Neutrophil (primary cell): ENCODE results near the gene MYLK3.
A peak's percentile ranks its signal among the peaks of the same experiment; 100 is the strongest.
"Not testable (repeated sequence)": the region's sequence is repeated elsewhere in the genome, so short reads cannot be mapped to it uniquely, and the experiment has no call there.

Experiments
- H3K27ac ChIP-seq: fragments of 200-600 bp; sonication (generic); 2 replicates; pipeline ENCODE4 v1.5.1; 2016; ENCODE audit warnings: mild to moderate bottlenecking, moderate library complexity
- H3K27me3 ChIP-seq: fragments of 200-600 bp; sonication (generic); 2 replicates; pipeline ENCODE4 v1.6.0; 2016; ENCODE audit warnings: mild to moderate bottlenecking
- H3K36me3 ChIP-seq: fragments of 200-600 bp; sonication (generic); 2 replicates; pipeline ENCODE4 v1.5.1; 2017
- H3K4me1 ChIP-seq, 2 experiments: fragments of 200-600 bp in 1 of 2; sonication (generic) in 1 of 2; 1 replicate in 1 of 2; 2 replicates in 1 of 2; pipeline versions ENCODE4 v1.5.1 to v1.6.1; 2013 to 2016; ENCODE audit warnings: low read depth in 1 of 2, low read length in 1 of 2, mild to moderate bottlenecking in 1 of 2, moderate library complexity in 1 of 2; ENCODE audit not compliant: control insufficient read depth in 1 of 2, insufficient read depth in 1 of 2
- H3K4me3 ChIP-seq, 2 experiments: fragments of 200-600 bp in 1 of 2; sonication (generic) in 1 of 2; 1 replicate in 1 of 2; 2 replicates in 1 of 2; pipeline ENCODE4 v1.5.1; 2013 to 2016; ENCODE audit warnings: low read depth in 1 of 2, low read length in 1 of 2, mild to moderate bottlenecking in 1 of 2, moderate library complexity in 1 of 2
- H3K9me3 ChIP-seq: fragments of 200-600 bp; sonication (generic); 2 replicates; pipeline ENCODE4 v1.5.1; 2016
- TF ChIP-seq, protein P1 (sequence below): fragments of 200-600 bp; sonication (generic); IDR thresholded peaks from 2 replicates; pipeline ENCODE4 v1.5.1; 2016; ENCODE audit warnings: antibody characterized with exemption

The MYLK3 gene

DNA sequence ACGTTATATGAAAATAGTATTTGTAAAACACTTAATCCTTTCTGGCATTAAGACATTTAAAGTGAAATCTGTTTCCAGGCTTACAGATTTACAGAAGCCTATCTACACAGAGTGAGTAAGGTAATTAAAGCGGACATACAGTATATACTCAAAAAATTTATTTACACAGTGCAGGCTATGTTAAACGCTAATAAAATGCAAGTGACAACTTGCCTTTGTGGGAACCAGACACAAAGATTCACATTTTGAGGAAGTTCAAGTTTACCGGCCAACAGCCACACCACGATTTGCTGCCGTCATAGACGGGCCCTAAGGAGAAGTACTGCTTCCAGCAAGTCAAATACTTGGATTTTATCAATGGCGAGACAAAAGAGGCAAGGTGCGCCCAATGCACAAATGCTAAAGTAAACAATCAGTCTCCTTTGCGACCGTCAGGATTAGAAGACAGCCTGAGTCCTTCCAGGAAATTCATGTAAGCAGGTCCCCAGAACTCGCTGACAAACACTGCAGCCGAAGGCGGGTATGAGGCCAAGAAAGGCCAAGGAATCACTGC is 60.0 kb downstream of the MYLK3 start:
- Histone ChIP-seq H3K36me3 (no peaks in the 10 kb centered on the region), H3K4me3 (peak overlapping the region; percentile 83 to 98), H3K27me3 (no peaks in the 10 kb centered on the region), H3K27ac (peak overlapping the region; percentile 91), H3K9me3 (no peaks in the 10 kb centered on the region), H3K4me1 (peaks cover 64 to 70% of the 10 kb centered on the region in 2 experiments)
- TF ChIP-seq, protein P1, sequence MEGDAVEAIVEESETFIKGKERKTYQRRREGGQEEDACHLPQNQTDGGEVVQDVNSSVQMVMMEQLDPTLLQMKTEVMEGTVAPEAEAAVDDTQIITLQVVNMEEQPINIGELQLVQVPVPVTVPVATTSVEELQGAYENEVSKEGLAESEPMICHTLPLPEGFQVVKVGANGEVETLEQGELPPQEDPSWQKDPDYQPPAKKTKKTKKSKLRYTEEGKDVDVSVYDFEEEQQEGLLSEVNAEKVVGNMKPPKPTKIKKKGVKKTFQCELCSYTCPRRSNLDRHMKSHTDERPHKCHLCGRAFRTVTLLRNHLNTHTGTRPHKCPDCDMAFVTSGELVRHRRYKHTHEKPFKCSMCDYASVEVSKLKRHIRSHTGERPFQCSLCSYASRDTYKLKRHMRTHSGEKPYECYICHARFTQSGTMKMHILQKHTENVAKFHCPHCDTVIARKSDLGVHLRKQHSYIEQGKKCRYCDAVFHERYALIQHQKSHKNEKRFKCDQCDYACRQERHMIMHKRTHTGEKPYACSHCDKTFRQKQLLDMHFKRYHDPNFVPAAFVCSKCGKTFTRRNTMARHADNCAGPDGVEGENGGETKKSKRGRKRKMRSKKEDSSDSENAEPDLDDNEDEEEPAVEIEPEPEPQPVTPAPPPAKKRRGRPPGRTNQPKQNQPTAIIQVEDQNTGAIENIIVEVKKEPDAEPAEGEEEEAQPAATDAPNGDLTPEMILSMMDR: no peak

DNA sequence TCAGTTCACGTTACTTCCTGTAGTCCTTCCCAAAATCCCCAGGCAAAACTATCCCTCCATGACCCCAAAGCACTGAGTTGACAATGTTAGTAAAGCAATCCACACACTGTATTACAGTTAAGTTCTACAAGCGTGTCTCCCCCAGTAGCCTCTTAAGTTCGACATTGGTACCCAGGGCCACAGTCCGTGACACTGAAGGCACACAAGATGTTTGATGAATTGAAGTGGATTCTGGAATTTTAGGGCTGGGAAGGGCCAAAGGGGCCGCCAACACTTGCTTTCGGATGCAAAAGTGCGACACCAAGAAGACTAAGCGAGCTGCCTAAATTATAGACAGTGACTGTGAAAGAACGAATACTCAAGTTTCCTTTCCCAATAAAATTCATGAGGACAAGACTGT is 60.7 kb downstream of the MYLK3 start:
- H3K9me3 ChIP-seq: no peaks in the 10 kb centered on the region
- no peaks in the 10 kb centered on the region for H3K27me3 ChIP-seq
- H3K36me3 ChIP-seq: no peaks in the 10 kb centered on the region
- peak overlapping the region; percentile 91 for H3K27ac ChIP-seq
- TF ChIP-seq, protein P1: no peak
- H3K4me1 ChIP-seq: peaks cover 71 to 73% of the 10 kb centered on the region in 2 experiments
- H3K4me3 ChIP-seq: peak overlapping the region; percentile 83 to 98

DNA sequence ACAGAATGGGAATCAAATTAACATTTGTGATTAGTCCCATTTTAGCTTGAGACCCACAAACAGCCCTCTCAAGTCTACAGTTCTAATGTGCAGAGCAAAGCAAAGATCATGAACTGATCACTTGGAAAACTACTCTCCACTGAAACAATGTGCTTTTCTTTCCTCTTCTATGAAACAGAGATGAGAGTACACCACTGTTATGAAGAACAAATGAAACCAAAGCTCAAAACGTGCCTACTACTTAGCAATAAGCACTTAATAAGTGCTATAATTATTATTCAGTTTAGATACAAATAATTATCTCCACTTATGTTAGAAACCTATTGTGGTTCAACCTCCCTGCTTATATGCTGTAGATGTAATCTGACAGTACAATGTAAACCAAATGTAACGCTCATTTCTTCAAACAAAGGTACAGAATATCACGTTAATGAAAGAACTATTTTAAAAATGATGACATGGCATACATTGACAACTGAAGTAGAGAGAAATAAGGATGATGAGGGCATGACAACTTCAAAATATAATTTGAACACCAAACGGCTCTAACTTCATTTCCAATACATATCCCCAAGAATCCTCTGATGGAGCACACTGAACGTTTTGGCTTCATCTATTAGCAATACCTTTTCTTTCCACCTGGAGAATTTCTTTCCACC is 61.2 kb downstream of the MYLK3 start:
- Histone ChIP-seq H3K4me1 (peaks cover 77 to 79% of the 10 kb centered on the region in 2 experiments), H3K4me3 (peak overlapping the region in 1 of 2 experiments; percentile 83), H3K27ac (peak overlapping the region; percentile 91), H3K27me3 (no peaks in the 10 kb centered on the region), H3K9me3 (no peaks in the 10 kb centered on the region), H3K36me3 (no peaks in the 10 kb centered on the region)
- TF ChIP-seq, protein P1: no peak

DNA sequence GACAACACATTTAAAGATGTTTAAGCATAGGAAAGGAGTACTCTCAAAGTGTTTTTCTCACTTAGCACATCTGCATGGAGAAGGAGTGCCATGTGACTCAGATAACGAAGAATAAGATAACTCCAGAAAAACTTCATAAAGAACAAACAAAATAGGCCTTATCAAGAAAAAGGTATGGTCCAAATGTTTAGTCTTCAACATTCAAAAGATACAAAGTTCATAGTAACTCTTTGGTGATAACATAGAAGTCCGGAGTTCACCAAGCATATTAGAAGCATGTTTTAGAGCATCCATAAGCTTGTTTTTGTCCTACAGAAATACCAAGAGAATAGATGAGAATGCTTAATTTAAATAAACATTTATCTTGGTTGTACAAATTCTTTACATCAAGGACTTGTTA is 66.3 kb downstream of the MYLK3 start:
- Histone ChIP-seq H3K36me3 (peaks cover 22% of the 10 kb centered on the region), H3K27ac (peak overlapping the region; percentile 26)

DNA sequence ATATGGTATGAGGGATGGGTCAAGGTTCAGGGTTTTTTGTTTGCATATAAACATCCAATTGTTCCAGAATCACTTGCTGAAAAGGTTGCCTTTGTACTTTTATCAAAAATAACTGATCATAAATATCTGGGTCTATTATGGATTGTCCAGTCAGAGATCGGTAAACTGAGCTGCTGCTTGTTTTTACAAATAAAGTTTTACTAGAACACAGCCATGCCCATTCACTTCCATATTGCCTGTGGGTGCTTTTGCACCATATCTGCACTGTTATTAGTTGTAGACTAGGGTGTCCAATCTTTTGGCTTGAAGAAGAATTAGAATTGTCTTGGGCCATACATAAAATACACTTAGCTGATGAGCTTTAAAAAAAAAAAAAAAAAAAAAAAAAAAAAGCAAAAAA is 70.2 kb downstream of the MYLK3 start:
- not testable (repeated sequence) for H3K9me3 ChIP-seq, H3K4me3 ChIP-seq, H3K27ac ChIP-seq, H3K27me3 ChIP-seq
- Histone ChIP-seq H3K4me1 (peaks cover 34 to 38% of the 10 kb centered on the region in 2 experiments), H3K36me3 (peaks cover 58% of the 10 kb centered on the region)

More for the DNA sequence above, 66.3 kb downstream of the MYLK3 start:
- H3K4me1 ChIP-seq: peaks cover 66 to 72% of the 10 kb centered on the region in 2 experiments
- H3K4me3 ChIP-seq, H3K27me3 ChIP-seq, H3K9me3 ChIP-seq: not testable (repeated sequence)

DNA sequence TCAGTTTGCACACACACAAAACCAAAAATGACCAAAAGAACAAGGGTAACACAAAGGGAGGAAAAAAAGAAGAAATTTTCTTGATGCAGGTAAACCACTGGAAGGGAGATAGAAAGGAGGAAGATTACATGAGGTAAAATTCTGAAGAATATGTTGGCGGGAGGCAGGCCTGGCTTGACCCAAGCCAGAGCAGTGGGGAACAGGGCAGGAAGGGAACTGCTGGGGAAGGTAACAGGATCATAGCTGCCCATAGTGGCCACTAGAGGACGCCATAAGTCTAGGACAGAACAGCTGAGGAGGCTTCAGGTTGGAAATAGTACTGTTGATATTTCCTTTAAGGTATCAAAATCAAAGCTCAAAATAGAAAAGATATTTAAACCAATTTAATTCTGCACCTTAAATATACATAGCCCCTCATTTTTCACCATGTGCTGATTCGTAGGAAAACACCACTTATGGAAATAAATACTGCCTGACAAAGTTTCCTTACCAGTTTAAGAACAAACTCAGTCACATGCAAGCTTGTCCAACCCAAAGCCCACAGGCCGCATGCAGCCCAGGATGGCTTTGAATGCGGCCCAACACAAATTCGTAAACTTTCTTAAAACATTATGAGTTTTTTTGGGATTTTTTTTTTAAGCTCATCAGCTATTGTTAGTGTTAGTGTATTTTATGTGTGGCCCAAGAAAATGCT is 74.7 kb downstream of the MYLK3 start:
- Histone ChIP-seq H3K27me3 (no peaks in the 10 kb centered on the region), H3K4me1 (no peaks in the 10 kb centered on the region), H3K27ac (peak overlapping the region; percentile 1), H3K4me3 (no peak overlapping the region), H3K9me3 (no peaks in the 10 kb centered on the region), H3K36me3 (peaks cover 94% of the 10 kb centered on the region)
- TF ChIP-seq, protein P1: peak; percentile 86
